Liver (tissue), 9 donors: ENCODE data around the gene KLK2. TPM values are rescaled to one million over a fixed set of nuclear protein-coding genes. Genes with fewer than 3 reads are reported as not detected.

ENCODE experiments used
- DNase-seq: peaks from one replicate; pipeline ENCODE4 v3.0.0-alpha.2; 2017; ENCODE audit warnings: low spot score
- H3K27ac ChIP-seq, 2 donors: one replicate each; pipeline ENCODE4 v1.7.0; 2013; ENCODE audit warnings: inconsistent platforms in 2 of 2, low read length in 2 of 2, control low read depth in 1 of 2, low read depth in 1 of 2, mild to moderate bottlenecking in 1 of 2
- H3K27me3 ChIP-seq, 4 donors: one replicate each; pipeline versions ENCODE4 v1.6.1 to v1.7.0; 2013; ENCODE audit warnings: low read length in 3 of 4, inconsistent platforms in 1 of 4, mild to moderate bottlenecking in 1 of 4, moderate library complexity in 1 of 4; ENCODE audit not compliant: control insufficient read depth in 4 of 4, insufficient read depth in 4 of 4
- H3K36me3 ChIP-seq, 4 donors: one replicate each; pipeline versions ENCODE4 v1.6.1 to v1.7.0; 2013; ENCODE audit warnings: low read length in 3 of 4, mild to moderate bottlenecking in 3 of 4, low read depth in 1 of 4, moderate library complexity in 1 of 4; ENCODE audit not compliant: control insufficient read depth in 4 of 4, insufficient read depth in 3 of 4
- H3K4me1 ChIP-seq, 4 donors: one replicate each; pipeline versions ENCODE4 v1.6.1 to v1.7.0; 2013; ENCODE audit warnings: low read length in 3 of 4, mild to moderate bottlenecking in 3 of 4, moderate library complexity in 1 of 4; ENCODE audit not compliant: control insufficient read depth in 4 of 4, insufficient read depth in 4 of 4
- H3K4me3 ChIP-seq, 3 donors: one replicate each; pipeline versions ENCODE4 v1.6.1 to v1.7.0; 2013; ENCODE audit warnings: low read length in 3 of 3, control low read depth in 1 of 3, low read depth in 1 of 3, mild to moderate bottlenecking in 1 of 3
- H3K9ac ChIP-seq, 2 donors: one replicate each; pipeline ENCODE4 v1.7.0; 2013; ENCODE audit warnings: low read length in 2 of 2, mild to moderate bottlenecking in 2 of 2, moderate library complexity in 2 of 2, control low read depth in 1 of 2, low read depth in 1 of 2
- H3K9me3 ChIP-seq, 4 donors: one replicate each; pipeline versions ENCODE4 v1.6.1 to v1.7.0; 2013; ENCODE audit warnings: low read length in 3 of 4; ENCODE audit not compliant: control insufficient read depth in 4 of 4
- ATF3 ChIP-seq: IDR thresholded peaks from 2 replicates; pipeline ENCODE4 v1.6.1; 2016; ENCODE audit warnings: antibody characterized with exemption
- CTCF ChIP-seq: fragments of 150-350 bp; IDR thresholded peaks from 2 replicates; pipeline ENCODE4 v1.5.1; 2017; ENCODE audit warnings: improper control_type of control experiment, low read depth, low read length; ENCODE audit not compliant: missing input control
- EGR1 ChIP-seq, 2 donors: IDR thresholded peaks; 2 replicates each; pipeline ENCODE4 v1.6.1; 2016 to 2018; ENCODE audit warnings: antibody characterized with exemption in 2 of 2, low read depth in 2 of 2
- FOXA1 ChIP-seq: IDR thresholded peaks from 2 replicates; pipeline ENCODE4 v1.6.1; 2016; ENCODE audit warnings: antibody characterized with exemption
- FOXA2 ChIP-seq: IDR thresholded peaks from 2 replicates; pipeline ENCODE4 v1.6.1; 2016; ENCODE audit warnings: antibody characterized with exemption
- HNF4A ChIP-seq, 2 donors: conservative IDR thresholded peaks; 2 replicates each; pipeline ENCODE4 v1.6.1; 2016; ENCODE audit warnings: antibody characterized with exemption in 2 of 2, mild to moderate bottlenecking in 2 of 2
- HNF4G ChIP-seq: IDR thresholded peaks from 2 replicates; pipeline ENCODE4 v1.6.1; 2016; ENCODE audit warnings: antibody characterized with exemption
- JUND ChIP-seq, 2 donors: IDR thresholded peaks; 2 replicates each; pipeline ENCODE4 v1.6.1; 2016; ENCODE audit warnings: antibody characterized with exemption in 2 of 2
- MAX ChIP-seq: IDR thresholded peaks from 2 replicates; pipeline ENCODE4 v1.6.1; 2016; ENCODE audit warnings: antibody characterized with exemption
- NR2F2 ChIP-seq: IDR thresholded peaks from 2 replicates; pipeline ENCODE4 v1.6.1; 2016; ENCODE audit warnings: antibody characterized with exemption
- RAD21 ChIP-seq, 2 donors: IDR thresholded peaks; 2 replicates each; pipeline ENCODE4 v1.6.1; 2016; ENCODE audit warnings: antibody characterized with exemption in 2 of 2, mild to moderate bottlenecking in 2 of 2
- RXRA ChIP-seq, 2 donors: IDR thresholded peaks; 2 replicates each; pipeline ENCODE4 v1.6.1; 2017 to 2018; ENCODE audit warnings: antibody characterized with exemption in 2 of 2, mild to moderate bottlenecking in 1 of 2
- SP1 ChIP-seq: IDR thresholded peaks from 2 replicates; pipeline ENCODE4 v1.6.1; 2018; ENCODE audit warnings: antibody characterized with exemption, mild to moderate bottlenecking
- TAF1 ChIP-seq: conservative IDR thresholded peaks from 2 replicates; pipeline ENCODE4 v1.6.1; 2016; ENCODE audit warnings: antibody characterized with exemption, mild to moderate bottlenecking
- YY1 ChIP-seq: IDR thresholded peaks from 2 replicates; pipeline ENCODE4 v1.6.1; 2016; ENCODE audit warnings: antibody characterized with exemption, mild to moderate bottlenecking
- ZBTB33 ChIP-seq: IDR thresholded peaks from 2 replicates; pipeline ENCODE4 v1.6.1; 2016; ENCODE audit warnings: antibody characterized with exemption
- WGBS: extraction: QIAGEN DNeasy Blood & Tissue Kit; methylation state at CpG from one replicate; pipeline ENCODE4 v1.1.7; 2013; 5-methylcytosine and 5-hydroxymethylcytosine counted together
- polyA plus RNA-seq, 2 donors: library from polyadenylated mRNA; stranded (reverse) in 1 of 2; unstranded in 1 of 2; fragments of 200-250 nt in 1 of 2; fragments of >200 nt in 1 of 2; fragmentation: Nextera tagmentation in 1 of 2; extraction: Ambion mirVana in 1 of 2; gene quantifications; one replicate each; pipeline versions ENCODE4 v1.2.1 to v1.2.3, GENCODE V29; 2013 to 2015
- total RNA-seq, 2 donors: library from RNA; depleted of rRNA; stranded (reverse); fragments of >200 nt; gene quantifications; one replicate each; pipeline ENCODE4 v1.2.3, GENCODE V29; 2014
- donor health status: healthy.
- donor health status: healthy.
- donor health status: healthy.
- donor health status: healthy.
- donor health status: healthy.

The KLK2 gene
- total and polyA plus RNA-seq, 4 donors = not detected

GRCh38 chr19:50833117-50833801 lies 40.0 kb upstream of the KLK2 start, which contains the start of gene KLK15:
KLK15 (minus strand) TSS chr19:50833574; CDS start chr19:50831492, 2,082 bp downstream.
- 76% methylated on average over 8 of the region's 8 CpGs for WGBS
- peaks cover 0 to 3% (median 0%) of the 10 kb centered on the region in 4 donors for H3K27me3 ChIP-seq
- no peak for DNase-seq

GRCh38 chr19:50833802-50834167 lies 39.5 kb upstream of the KLK2 start:
- WGBS = 94% methylated on average over 6 of the region's 6 CpGs
- no peaks in the 10 kb centered on the region for H3K36me3 ChIP-seq
- no peak for DNase-seq
- H3K27me3 ChIP-seq = peaks cover 0 to 3% (median 0%) of the 10 kb centered on the region in 4 donors
- peaks cover 0 to 11% (median 4%) of the 10 kb centered on the region in 4 donors for H3K4me1 ChIP-seq
- H3K9ac ChIP-seq = no peak overlapping the region
- H3K27ac ChIP-seq = no peak overlapping the region
- no peaks in the 10 kb centered on the region for H3K9me3 ChIP-seq
- H3K4me3 ChIP-seq = no peak overlapping the region
- TF ChIP-seq HNF4A (conservative IDR thresholded peaks at IDR 0.05) = no peak
- TF ChIP-seq RAD21 (IDR thresholded peaks at IDR 0.05) = no peak
- no peak for TF ChIP-seq TAF1
- no peak for TF ChIP-seq HNF4G
- no peak for TF ChIP-seq CTCF
- no peak for TF ChIP-seq ATF3
- TF ChIP-seq FOXA1 = no peak
- no peak for TF ChIP-seq NR2F2
- TF ChIP-seq YY1 = no peak
- no peak for TF ChIP-seq FOXA2
- TF ChIP-seq SP1 = no peak
- no peak for TF ChIP-seq RXRA (IDR thresholded peaks at IDR 0.05)
- TF ChIP-seq EGR1 (IDR thresholded peaks at IDR 0.05; ENCODE audit: low read depth in 2 of 2) = no peak

More at GRCh38 chr19:50833117-50833801, 40.0 kb upstream of the KLK2 start, which contains the start of gene KLK15:
- Histone ChIP-seq H3K27ac (no peak within 1 kb of the TSS), H3K4me1 (peaks cover 0 to 11% (median 4%) of the 10 kb centered on the region in 4 donors), H3K9ac (no peak within 1 kb of the TSS), H3K36me3 (no peaks in the 10 kb centered on the region), H3K4me3 (no peak within 1 kb of the TSS), H3K9me3 (no peaks in the 10 kb centered on the region)
- no peak for TF ChIP-seq FOXA2
- TF ChIP-seq FOXA1 = no peak
- no peak for TF ChIP-seq TAF1
- no peak for TF ChIP-seq JUND (IDR thresholded peaks at IDR 0.05)
- no peak for TF ChIP-seq NR2F2
- no peak for TF ChIP-seq RAD21 (IDR thresholded peaks at IDR 0.05)
- no peak for TF ChIP-seq EGR1 (IDR thresholded peaks at IDR 0.05; ENCODE audit: low read depth in 2 of 2)
- no peak for TF ChIP-seq HNF4A (conservative IDR thresholded peaks at IDR 0.05)
- TF ChIP-seq ATF3 = no peak
- TF ChIP-seq CTCF = no peak
- TF ChIP-seq YY1 = no peak
- TF ChIP-seq HNF4G = no peak
- TF ChIP-seq ZBTB33 = no peak
- no peak for TF ChIP-seq RXRA (IDR thresholded peaks at IDR 0.05)
- TF ChIP-seq MAX = no peak
